Limb (tissue), 2 donors: ENCODE measurements around the gene CNIH2.
"Not testable (repeated sequence)": the region's sequence is repeated elsewhere in the genome, so short reads cannot be mapped to it uniquely, and the experiment has no call there.

ENCODE experiments used
- DNase-seq, 2 donors: peaks; one replicate each; pipeline ENCODE4 v3.0.0-alpha.2; 2016; ENCODE audit errors: extremely low spot score in 2 of 2

Gene CNIH2

DNA sequence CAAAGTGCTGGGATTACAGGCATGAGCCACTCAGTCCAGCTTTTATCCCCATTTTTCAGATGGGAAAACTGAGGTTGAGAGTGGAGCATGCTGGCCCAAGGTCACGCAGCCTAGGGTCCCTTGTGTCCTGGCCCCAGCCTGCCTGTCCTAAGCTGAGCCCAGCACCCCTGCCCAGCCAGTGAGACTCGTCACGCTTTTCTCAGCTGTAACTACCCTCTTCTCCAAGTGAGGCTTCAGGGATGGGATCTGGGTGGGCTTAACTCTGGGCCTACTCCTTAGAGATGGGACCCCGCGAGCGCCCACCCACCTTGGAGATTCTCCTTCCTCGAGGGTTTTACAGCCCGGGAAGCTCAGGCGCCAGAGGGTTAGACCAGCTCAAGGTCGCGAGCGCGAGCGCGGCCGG, 13.3 kb downstream of the CNIH2 start:
- no peak for DNase-seq

DNA sequence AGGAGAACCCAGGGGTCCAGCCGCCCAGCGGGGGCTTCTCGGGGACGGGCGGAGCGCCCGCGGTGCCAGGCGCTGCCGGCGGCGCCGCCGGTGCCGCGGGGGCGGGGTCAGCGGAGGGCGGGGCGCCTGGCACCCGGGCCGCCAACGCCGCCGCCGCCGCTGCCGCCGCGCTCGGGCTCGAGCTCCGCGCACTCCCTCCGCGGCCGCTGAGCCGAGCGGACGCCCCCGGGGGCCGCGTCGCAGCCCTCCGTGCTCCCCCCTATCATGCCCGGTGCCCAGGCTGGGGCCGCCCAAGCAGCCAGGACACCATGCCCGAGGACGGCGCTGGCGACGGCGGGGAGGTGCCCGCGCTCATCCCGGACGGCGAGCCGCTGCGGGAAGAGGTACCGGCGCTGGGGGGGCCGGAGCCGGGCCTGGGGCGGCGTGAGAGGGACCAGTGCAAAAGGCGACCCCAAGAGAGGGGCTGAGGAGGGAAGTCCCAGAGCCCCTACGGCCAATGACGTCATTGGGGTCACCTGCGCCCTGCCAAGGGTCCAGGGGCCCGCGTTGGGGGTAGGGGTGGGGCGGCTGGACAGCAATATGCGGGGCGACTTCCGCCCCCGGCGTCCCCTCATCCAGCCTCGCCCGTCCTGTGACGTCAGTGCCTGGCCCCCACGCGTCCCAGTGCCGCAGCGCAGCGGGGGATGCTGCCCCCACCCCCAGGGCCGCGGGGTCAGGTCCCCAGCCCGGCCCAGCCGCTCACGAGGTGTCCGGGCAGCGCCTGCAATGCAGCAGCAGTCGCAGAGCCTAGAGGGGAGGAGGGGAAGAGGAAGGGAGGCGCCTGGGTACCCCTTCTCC, 13.9 kb downstream of the CNIH2 start, which contains the start of gene TMEM151A:
TSS of gene TMEM151A (plus strand) at position 189 of the 837 bp plus-strand sequence. CDS start at position 309, 120 bp downstream.
- DNase-seq: no peak

DNA sequence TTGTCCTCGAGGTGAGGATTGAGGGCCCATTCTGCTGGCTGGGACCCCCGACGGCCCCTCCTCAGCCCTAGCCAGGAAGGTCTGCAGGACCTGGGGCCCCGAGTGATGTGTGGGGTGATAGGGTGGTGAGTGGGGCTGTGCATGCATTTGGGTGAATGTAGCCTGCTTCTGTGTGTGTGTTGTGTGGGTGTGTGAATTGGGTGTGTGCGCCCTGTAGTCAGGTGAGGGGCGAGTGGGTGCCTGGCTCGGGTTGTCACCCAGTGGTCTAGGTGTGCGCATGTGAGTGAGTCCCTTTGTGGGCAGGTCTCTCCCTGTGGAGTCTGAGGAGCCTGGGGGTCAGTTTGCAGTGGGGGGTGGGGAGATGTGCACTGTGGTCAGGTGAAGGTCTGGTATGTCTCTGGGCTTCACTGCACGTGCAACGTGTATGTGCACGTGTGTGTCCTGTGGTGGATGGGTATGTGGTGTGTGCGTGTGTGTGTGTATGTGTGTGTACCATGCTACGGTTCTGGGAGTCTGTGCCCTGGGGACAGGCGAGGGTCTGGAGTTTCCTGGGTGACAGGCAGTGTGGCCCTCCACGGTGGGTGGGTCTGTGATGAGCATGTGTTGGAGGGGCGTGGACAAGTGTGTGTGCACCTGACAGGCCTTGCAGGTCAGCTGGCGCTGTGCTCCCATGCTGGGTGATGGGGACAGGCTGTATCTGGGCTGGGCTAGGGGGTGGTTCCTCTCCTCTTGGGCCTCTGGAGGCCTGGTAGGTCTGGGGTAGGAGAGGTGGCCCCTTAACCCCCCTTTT, 14.8 kb downstream of the CNIH2 start:
- DNase-seq: no peak

DNA sequence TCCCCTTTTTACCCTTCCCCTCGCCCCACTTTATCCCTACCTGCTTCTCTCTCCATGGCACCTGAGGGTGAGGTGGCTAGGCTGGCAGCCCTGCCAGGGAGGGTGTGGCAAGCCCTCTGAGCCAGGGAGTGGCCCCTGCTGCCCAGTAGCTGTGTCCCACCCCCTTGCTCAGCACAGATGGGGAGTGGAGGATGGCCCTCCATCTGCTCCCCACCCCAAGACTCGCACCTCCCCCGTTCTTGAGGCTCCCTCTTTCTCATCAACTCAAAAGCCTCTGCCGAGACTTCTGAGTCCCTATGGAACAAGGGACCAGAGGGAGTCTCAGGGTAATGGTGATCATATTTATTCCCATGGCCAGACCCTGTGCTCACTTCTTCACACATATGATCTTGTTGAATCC, 15.4 kb downstream of the CNIH2 start:
- no peak for DNase-seq

DNA sequence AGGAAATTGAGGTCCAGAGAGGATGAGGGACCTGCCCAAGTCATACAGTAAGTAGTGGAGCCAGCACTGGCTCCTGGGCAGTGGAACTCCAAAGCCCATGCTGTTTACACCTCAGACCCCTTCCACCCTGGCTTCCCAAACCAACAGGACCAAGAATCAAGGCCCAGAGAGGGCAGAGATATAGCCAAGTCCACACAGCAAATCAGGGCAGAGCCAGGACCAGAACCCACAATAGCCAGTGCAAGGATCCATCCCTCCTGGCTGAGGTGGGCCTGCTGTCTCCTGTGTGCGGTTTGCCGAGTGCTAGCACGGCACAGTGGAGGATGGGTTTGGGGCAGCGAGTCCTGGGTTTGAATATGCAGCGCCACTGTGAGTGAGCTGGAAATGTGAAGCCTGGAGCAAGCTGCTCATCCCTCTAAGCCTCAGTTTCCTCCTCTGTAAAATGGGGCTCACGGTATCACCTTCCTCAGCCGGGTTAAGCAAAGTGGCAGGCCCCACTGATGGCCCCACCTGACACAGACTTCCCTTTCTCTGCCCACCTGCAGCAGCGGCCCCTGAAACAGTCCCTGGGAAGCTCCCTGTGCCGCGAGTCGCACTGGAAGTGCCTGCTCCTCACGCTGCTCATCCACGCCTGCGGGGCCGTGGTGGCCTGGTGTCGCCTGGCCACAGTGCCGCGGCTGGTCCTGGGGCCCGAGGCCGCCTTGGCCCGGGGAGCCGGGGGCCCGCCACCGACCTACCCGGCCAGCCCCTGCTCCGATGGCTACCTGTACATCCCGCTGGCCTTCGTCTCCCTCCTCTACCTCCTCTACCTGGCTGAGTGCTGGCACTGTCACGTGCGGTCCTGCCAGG, 16.0 kb downstream of the CNIH2 start:
- no peak for DNase-seq

DNA sequence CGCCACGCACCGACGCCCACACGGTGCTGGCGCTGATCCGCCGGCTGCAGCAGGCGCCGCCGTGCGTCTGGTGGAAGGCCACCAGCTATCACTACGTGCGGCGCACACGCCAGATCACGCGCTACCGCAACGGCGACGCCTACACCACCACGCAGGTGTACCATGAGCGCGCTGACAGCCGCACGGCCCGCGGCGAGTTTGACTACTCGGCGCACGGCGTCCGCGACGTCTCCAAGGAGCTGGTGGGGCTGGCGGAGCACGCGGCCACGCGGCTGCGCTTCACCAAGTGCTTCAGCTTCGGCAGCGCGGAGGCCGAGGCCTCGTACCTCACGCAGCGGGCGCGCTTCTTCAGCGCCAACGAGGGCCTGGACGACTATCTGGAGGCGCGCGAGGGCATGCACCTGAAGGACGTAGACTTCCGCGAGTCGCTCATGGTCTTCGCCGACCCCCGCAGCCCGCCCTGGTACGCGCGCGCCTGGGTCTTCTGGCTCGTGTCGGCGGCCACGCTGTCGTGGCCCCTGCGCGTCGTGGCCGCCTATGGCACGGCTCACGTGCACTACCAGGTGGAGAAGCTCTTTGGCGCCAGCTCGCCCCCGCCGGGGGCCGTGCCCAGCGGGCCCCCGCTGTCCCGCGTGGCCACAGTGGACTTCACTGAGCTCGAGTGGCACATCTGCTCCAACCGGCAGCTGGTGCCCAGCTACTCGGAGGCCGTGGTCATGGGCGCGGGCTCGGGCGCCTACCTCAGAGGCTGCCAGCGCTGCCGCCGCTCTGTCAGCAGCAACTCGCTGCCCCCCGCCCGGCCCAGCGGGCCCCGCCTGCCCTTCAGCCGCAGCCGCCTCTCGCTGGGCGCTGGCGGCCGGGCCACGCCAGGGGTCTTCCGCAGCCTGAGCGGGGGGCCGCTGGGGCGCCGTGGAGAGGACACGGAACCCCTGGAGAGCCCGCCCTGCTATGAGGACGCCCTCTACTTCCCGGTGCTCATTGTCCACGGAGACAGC, 16.9 kb downstream of the CNIH2 start:
- no peak for DNase-seq

DNA sequence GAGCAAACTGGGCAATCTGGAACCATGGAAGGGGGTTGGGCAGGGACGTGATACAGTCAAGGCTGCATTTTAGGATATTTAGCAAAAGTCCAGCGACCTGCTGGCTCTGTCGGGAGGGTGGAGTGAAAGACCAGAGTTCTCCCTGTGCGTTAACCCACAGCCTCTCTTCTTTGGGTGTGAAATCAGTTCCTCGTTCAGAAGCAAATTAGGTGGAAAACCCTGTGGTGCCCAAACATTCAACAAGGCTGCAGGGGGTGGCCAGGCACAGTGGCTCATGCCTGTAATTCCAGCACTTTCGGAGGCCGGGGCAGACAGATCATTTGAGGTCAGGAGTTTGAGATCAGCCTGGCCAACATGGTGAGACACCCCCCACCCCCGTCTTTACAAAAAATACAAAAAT, 19.6 kb downstream of the CNIH2 start:
- no peak for DNase-seq

DNA sequence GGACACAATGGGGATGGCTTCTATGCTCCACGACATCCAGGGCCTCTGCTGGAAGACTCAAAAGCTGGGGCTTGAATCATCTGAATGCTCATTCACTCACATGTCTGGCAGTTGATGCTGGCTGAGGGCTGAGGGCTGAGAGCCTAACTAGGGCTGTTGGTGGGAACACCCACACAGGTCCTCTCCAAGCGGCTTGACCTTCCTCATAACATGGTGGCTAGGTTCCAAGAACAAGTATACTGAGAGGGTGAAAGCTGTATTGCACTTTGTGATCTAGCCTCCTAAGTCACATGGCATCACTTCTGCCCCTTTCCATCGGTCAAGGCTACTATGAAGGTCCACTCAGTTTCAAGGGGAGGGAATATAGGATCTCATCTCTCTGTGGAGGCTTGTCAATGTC, 21.2 kb downstream of the CNIH2 start:
- DNase-seq: no peak

DNA sequence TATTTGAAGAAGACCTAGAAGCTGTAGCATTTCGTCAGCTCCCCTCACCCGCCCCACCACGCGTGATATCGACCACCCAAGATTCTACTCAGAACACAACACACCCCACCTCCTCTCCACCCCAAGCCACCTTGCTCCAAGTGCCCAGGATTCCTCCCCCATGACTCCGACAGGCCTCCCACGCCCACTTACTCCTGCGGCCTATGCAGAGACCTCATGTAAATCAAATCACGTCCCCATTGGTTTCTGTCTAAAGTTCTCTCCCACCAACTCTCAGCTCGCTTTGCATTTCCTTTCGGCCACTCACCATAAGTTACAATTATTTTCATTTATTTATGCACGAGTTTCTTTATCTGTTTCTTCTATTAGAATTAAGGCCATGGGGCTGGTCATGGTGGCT, 24.7 kb downstream of the CNIH2 start:
- DNase-seq: no peak

DNA sequence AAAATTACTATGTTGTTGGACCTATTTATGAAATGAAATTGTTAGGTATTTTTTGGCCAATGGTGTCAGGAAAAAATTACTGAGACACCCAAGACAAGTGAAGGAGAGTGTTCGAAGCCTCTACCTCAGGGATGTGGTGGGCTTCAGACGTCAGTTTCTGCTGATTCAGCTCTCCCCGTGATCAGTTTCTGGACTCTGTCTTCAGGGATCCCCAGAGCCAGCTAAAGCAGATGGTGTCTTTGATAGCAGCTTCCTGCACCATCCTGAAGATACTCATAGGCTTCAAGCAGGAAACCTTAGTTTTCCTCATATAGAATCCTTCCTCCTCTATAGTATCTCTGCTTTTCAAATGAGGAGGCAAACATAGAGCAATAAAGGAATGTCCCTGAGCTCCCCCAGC, 31.5 kb downstream of the CNIH2 start:
- DNase-seq: no peak

DNA sequence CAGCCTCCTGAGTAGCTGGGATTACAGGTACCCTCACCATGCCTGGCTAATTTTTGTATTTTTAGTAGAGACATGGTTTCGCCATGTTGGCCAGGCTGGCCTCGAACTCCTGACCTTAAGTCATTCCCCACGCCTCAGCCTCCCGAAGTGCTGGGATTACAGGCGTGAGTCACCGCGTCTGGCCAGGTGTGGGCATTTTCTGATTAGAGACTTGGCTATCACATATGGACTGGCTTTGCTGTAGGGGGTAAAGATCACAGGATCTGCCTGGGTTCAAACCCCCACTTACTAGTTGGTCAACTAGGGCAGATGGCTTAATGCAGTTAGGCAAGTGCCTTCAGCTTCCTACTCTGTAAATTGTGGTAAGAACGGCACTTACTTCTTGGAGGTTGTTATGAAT, 32.3 kb downstream of the CNIH2 start:
- DNase-seq: no peak

DNA sequence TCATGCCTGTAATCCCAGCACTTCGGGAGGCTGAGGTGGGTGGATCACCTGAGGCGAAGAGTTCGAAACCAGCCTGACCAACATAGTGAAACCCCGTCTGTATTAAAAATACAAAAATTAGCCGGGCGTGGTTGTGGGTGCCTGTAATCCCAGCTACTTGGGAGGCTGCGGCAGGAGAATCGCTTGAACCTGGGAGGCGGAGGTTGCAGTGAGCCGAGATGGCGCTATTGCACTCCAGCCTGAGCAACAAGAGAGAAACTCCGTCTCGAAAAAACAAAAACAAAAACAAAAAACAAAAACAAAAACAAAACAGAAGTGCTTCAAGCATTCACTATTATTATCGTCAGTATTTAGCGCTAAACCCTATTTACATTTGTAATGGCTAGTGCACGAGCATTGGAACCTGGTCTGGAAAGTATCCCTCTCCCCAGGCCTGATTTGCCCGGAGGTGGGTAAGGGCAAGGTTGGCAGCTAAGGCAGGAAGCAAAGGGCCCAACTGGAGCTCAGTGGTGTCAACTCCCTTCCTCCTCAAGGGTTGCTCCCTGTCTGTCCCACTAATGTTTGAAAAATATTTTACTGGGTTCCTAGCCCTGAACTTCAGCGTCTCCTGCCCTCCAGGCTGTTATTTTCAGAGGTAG, 32.9 kb downstream of the CNIH2 start:
- DNase-seq: not testable (repeated sequence)

DNA sequence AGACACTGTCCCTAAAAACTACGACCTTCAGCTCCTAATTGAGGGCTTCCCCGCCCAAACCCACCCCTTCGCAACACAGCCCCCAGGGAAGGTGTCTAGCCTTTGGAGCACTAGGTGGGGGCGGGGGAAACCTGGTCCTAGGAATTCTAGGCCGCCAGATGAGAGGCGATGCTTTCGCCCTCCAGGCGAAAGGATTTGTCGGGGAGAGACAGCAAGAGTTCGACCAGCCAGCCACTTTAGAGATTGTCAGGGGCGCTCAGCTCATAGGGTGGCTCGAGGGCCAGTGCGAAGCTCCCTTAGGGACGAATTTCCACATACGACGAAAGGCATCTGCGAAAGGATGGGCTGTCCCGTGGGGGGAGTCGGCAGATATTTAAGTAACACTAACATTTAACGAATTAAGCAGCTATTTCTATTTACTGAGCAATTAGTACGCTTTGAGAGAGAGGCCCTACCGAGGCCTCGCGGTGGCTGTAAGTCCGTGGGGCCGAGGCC, 33.5 kb downstream of the CNIH2 start:
- DNase-seq: no peak

DNA sequence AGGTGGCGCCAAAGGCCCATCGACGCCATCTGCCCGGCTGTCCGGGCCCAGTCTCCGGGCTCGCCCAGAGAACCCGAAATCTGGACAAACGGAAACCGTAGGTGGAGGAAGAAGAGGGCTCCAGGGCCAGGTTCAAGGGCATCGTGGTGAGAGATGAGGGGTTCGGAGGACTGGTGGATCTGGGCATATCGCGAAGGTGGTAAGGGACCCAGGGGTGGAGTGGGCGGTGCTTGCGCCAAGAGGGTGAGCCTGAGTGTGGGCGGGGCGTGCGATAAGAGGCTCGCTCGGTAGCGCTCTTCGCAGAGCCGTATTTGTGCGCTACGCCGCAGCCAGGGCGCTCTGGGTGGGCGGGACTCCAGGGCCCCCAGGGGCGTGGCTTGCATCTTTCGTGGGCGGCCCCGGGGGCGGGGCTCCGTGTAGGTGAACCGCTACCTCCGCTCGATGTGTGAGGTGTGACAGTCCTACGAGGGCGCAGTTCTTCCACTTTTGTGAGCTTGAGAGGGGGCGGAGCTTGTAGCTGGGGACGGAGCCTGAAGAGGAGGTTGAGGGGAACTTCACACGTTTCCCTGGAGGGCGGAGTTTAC, 34.1 kb downstream of the CNIH2 start:
- peak; percentile 86 to 93 for DNase-seq

DNA sequence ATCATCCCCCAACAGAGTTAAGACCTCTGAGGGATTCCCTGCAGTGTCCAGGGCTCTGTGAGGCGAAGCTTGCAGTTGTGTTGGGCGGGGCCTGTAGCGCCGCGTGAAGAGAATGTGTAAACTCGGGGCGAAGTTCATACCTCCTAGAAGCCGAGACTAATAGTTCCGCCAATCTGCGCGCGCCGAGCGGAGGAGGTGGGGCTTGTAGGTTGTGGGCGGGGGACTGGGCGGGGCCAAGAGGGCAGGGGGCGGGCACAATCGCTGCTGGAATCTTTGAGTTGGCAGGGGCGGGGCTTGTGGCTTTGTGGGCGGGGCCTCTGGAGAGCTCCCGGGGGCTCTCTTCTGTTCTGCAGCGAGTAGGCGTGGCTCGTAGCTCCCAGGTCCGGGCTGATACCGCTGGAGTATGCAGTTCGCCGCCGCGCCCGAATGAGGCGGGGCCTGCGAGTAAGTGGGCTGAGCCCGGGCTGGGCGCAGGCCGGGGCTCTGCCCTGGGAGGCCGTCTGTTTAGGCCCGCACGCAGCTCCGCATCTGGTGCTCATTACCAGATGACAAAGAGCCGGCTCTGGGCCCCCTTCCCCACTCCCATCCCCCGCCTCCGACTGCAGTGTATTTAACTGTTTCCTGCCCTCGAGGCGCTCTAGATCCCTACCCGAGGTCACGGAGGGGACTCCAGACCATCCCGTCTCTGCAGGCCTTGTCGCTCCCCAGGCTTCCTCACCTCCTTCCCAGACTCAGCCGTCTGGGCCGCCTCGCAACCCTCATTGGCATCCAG, 34.8 kb downstream of the CNIH2 start:
- DNase-seq: peak; percentile 97 to 100

DNA sequence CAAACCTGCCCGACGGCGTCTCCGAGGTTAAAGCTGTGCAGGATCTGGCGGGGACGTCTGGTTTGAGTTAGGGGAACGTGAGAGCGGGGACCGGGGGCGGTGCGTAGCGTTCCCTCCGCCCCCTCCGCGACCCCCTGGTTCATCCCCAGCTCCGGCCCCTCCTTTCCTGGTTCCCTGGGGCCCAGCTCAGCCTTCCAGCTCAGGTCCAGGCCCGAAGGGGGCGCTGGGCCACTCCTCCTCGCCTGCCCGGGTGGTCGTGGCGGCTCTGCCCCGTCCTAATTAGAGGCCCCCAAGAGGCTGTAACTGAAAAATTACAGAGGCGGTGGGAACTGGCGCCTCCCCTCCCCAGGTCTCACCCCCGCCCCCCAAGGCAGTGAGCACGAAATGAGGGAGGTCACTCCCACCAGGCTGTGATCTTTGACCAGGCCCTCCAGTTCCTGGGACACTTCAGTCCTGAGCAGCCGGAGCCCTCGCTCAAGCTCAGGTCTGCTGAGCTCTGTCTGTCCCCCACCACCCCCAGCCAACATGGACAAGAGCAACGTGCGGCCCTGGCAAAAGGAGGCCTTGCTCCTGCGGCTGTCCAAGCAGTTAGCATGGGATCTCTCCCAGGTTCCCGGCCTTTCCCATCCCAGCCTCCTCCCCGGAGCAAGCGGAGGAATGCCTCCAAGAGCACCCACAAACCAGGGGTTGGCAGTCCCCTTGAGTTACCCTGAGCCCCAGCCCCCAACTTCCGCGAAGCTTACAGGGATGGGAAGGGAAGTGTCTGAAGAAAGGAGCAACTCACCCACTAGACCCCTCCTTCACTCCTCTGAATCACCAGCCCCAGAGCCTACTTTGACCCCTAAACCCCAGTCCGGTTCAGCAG, 35.6 kb downstream of the CNIH2 start:
- DNase-seq: peak; percentile 84 to 88

DNA sequence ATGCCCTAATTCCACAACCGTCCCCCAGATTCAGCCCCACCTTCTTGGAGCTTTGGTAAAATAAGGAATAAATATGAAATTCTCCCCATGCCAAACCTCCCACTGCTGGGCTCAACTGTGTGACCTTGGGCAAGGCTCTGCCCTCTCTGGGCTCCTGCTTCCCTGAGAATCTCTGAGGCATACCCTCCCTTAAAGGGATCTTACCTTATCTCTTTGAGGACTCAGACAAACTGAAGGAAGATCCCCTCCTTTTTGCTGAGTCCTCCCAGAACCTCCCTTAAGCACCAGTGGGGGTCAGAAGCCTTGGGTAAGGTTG, 36.2 kb downstream of the CNIH2 start:
- DNase-seq: no peak
